Erythroblast (primary cell): ENCODE results near the gene SLFN14.
"Not testable (repeated sequence)": the region's sequence is repeated elsewhere in the genome, so short reads cannot be mapped to it uniquely, and the experiment has no call there.

Source experiments
- DNase-seq, 2 experiments: peaks; one replicate each; lab custom pipeline; 2025; lab: John Stamatoyannopoulos, UW
- GATA1 ChIP-seq: IDR thresholded peaks from 2 replicates; pipeline ENCODE4 v1.6.1; 2011; ENCODE audit warnings: low read depth, mild to moderate bottlenecking, control low read depth, low read length, moderate library complexity
- POLR2A ChIP-seq: IDR thresholded peaks from 2 replicates; pipeline ENCODE4 v1.6.1; 2011; ENCODE audit warnings: mild to moderate bottlenecking, low read length

SLFN14 gene

DNA sequence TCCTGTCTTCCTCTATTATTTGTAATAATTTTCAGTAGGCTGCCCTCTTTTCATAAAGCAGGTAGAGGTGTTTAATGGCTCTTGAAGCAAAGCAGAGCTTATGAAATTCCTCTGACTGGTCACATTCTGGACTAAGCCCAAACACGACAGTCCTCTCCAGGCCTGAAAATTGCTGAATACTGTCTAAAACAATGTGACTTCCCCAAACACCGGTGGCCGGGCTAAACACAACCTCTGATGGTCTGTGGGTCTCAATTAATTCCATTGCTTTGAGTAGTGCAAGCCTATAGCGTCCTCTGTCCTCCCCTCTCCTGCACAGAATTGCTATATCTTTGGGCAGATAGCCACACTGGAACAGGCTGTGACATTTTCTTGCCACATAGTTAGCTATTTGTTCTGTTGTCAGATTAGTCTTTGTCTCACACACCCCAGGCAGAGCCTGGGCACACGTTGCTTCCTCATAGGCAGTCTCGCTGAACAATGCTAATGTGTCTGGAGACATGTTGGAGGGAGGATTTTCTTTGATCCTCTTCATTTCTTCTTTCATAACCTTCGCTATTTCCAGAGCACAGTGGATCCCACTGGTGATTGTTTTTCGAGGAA, 12.3 kb downstream of the SLFN14 start:
- DNase-seq, result no peak

DNA sequence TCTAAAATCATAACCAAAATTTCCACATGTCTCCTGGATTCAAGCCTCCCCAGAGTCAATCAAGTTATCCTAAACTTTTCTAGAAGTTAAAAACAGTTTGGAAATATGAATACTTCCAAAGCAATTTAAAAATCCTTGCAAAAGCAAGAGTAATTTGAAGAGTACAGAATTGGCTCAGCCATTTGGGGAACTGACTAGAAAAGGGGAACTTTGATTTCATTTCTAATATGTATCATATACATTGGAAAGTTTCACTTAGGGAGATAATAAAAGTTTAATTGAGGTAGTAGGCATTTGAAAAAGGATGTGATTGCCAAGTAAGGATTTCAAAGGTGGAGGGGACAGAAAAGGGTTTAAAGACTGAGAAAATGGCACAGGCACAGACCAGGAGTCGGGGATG, 14.1 kb downstream of the SLFN14 start:
- TF ChIP-seq GATA1 (no peak), POLR2A (no peak)
- no peak for DNase-seq

More for the DNA sequence above, 12.3 kb downstream of the SLFN14 start:
- no peak for TF ChIP-seq GATA1
- no peak for TF ChIP-seq POLR2A

DNA sequence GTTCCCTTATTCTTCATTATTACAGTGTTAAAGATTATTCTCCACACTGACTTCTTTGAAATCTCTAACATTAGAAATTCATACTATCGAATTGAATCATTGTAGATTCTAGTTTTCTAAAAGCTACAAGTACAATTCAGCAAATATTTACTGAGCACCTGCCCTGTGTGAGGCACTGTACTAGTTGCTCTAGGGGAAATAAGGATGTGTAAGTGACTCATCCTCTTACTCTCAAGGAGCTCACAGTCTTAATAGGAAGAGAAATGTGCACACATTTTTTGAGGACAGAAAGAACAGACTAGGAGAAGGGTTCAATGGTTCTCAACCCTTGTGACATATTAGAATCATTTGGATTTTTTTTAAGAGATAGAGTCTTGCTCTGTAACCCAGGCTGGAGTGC, 15.5 kb downstream of the SLFN14 start:
- no peak for TF ChIP-seq POLR2A
- TF ChIP-seq GATA1, result no peak
- DNase-seq, result no peak

DNA sequence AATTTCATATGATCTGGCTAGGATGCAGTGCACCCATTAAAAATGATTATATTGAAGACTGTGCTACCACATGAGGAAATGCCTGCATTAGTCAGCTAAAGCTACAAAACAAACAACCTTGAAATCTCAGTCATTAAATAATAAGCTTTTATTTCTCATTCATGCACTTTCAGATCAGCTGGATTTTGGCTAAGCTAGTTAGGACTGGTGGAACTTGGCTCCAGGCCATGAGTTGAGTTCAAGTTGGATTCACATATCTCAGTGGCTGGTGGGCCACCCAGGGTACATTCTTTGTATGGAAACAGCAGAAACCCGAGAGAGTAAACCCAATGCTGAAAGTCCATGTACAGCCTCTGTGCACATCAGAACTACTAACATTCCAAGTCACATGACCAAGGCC, 16.8 kb downstream of the SLFN14 start:
- no peak for DNase-seq
- TF ChIP-seq POLR2A (no peak), GATA1 (no peak)

DNA sequence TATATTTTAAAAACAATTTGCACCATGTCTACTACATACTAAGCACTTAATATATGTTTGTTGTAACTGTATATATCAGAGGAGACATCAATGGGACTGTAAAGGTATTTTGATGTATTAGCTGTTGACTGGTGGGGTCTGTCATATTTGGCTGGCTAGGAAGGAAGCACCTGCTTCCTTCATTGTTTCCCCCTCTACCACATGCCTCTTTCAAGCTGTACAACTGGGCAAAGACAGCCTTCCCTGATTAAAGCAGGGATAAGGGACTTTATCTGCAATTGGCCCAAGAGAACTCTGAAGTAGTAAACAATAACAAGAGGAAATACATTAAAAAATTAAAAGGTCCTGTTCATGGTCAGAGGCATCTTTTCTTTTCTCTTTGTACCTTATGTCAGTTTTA, 17.6 kb downstream of the SLFN14 start:
- TF ChIP-seq GATA1, result no peak
- no peak for TF ChIP-seq POLR2A
- no peak for DNase-seq

DNA sequence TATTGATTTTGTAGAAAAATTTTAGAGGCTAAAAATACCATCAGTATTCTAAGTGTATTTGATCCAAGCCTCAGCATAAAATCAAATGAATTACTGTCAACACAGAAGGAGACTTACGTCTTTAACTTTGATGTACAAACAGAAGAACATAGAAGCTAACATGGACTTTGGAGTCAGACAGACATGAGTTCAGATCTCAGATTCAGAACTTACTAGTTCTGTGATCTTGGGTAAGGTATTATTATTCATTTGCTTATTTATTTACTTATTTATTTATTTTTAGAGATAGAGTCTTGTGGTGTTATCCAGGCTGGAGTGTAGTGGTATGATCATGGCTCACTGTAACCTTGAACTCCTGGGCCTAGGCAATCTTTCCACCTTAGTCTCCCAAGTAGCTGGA, 19.2 kb downstream of the SLFN14 start:
- TF ChIP-seq POLR2A (no peak), GATA1 (no peak)
- DNase-seq, result peak in 1 of 2 experiments; percentile 41

DNA sequence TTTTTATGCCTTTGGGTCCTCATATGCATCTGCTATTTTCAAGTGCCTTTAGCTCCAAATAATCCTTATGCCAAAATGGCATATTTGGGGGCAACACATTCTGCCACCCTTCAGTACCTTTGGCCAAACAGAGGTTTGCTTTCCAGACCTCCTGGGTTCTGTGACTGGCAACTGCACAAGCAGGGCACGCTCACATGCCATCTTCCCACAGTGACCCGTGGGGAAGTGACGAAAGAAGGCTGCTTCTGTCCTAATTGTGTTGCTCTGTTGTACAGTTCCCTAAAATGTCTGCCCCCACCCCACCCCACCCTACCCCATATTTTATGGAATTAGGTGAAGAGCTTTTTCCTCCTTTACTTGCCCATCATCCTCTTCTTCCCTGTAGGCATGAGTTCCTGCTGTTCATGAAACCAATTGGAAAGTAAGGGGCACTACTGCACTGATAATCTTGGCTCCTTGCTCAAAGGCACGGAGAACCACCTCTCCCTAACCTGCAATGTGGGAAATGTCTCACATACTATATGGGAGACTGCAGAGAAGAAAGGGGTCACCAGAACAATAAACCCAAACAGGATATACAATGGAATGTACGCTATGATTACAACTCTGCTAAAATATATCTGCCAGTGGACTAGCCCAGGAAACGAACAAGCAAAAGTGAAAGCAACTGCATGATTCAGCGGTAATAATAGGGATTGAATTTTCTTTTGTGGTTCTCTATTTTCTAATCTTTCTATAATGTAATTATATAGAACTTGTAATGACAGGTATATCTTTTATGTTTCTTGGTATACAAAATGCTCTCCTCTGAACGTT, 19.8 kb downstream of the SLFN14 start:
- DNase-seq, result peak; percentile 71 to 81
- TF ChIP-seq POLR2A (peak; percentile 33), GATA1 (no peak)

DNA sequence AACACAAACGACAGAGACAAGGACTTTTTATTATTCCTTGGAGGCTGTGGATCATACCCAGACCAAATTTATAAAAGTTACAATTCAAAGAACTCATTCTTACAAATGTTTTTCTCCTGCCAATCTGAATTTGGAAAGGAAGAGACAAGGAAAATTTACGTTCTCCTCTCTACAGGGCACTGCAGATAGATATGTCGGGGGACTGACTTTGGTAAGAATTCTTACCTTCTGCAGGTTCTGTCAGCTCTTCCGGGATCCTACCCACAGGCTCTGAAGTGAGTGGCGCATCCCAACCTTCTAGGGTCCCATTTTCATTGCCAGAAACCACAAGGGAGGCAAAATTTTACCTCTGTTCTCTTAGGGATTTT, 21.0 kb downstream of the SLFN14 start:
- TF ChIP-seq POLR2A, result no peak
- no peak for TF ChIP-seq GATA1
- DNase-seq, result no peak

DNA sequence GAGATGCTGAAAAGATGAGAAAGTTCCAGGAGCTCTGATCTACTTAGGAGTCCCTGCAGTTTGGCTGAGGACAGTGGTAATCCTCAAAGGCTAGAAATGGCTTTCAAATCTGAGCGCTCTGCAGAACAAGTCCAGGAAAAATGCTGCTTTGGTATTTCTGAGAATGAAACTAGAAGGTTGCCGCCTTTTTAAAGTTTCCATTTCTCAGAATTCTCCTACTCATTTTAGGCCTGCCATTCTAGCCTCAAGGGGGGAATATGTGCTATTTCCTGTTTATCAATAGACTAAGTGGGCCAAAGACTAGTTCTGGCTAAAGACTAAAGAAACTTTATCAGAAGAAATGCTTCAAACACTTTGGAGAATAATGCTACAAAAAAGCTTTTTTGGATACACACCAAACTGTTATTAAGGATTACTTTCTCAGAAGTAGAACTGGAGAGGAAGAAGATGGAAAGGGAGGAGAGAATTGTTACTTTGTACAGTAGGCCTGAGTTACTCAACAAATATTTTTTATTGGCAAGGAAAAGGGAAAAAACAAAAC, 22.9 kb downstream of the SLFN14 start, which contains the start of gene SLFN12L:
Gene SLFN12L, minus strand, starts transcription at position 78 of the 541 bp plus-strand sequence. CDS start 15,314 bp downstream, outside the sequence.
- no peak for DNase-seq
- TF ChIP-seq POLR2A, result no peak
- no peak for TF ChIP-seq GATA1

DNA sequence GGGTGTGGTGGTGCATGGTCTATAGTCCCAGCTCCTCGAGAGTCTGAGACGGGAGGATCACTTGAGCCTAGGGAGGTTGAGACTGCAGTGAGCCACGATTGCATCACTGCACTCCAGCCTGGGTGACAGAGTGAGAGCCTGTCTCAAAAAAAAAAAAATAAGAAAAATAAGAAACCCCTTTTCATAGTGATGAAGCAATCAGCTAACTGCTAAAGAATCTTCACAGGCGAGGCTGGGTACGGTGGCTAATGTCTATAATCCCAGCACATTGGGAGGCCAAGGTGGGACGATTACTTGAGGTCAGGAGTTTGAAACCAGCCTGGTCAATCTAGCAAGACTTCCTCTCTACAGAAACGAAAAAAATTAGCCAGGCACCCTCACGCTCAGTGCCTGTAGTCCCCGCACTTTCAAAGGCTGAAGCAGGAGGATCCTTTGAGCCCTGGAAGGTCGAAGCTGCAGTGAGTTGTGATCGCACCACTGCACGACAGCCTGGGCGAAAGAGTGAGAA, 23.9 kb downstream of the SLFN14 start:
- TF ChIP-seq GATA1 (no peak), POLR2A (no peak)
- no peak for DNase-seq

DNA sequence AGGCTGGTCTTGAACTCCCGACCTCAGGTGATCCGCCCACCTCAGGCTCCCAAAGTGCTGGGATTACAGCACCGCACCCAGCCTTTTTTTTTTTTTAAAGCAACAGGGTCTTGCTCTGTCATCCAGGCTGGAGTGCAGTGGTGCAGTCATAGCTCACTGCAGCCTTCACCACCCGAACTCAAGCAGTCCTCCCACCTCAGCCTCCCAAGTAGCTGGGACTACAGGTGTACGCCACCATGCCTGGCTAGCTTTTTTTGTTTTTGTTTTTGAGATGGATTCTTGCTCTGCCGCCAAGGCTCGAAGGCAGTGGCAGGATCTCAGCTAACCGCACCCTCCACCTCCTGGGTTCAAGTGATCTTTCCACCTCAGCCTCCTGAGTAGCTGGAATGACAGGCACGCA, 25.2 kb downstream of the SLFN14 start:
- not testable (repeated sequence) for DNase-seq

DNA sequence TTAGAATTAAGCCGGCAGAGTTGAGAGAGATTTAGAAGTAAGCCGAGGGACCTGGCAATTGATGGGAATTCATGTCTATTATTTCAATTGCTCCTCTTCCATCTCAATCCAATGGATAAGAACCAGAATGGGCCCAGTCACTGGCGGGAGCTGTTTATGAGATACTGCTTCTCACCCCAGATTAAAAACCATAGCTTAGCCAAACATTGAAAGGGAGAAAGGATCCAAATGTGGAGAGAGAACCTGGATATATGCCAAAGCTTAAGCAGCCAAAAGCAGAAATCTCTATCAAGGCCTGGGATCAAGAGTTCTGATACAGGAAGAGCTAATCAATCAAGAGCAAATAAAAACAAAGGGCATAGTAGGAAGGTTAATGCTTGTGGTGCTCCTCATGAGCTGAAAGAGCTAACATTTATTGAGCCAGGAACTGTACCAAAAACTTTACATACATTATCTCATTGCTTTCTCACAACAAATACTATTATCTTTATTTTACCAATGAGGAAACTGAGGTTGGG, 26.0 kb downstream of the SLFN14 start:
- no peak for TF ChIP-seq GATA1
- no peak for TF ChIP-seq POLR2A
- no peak for DNase-seq

DNA sequence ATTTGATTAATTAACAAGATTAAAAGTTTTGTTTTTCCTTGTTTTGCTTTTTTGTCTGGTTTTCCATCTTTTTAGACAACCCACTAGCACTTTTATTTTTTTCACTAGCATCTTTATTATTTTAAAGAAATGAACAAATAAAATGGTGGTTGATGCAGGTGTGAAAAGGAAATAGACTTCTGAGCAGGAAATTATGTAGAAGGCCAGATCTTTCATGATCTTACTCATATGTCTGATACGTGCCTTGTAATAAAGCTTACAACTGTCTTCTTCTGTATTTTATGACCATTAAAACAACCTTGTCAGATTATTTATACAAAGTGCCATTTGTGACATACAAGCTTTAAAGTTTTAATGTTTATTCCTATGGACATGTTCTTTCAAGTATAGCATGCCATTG, 29.5 kb downstream of the SLFN14 start:
- DNase-seq, result no peak

DNA sequence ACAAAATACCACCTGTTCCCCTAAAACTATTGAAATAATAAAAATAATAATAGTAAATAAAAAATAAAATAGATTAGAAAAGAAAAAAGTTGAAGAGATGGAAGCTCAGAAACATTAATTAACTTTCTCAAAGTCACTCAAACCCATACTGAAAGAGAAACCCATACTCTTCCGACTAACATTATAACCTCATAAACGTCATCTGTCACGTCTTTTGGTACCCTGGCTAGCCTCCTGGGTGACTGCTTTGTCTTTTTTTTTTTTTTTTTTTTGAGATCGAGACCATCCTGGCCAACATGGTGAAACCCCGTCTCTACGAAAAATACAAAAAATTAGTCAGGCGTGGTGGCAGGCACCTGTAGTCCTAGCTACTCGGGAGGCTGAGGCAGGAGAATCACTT, 30.8 kb downstream of the SLFN14 start:
- TF ChIP-seq POLR2A (no peak), GATA1 (no peak)
- no peak for DNase-seq

More for the DNA sequence above, 29.5 kb downstream of the SLFN14 start:
- TF ChIP-seq GATA1, result no peak
- TF ChIP-seq POLR2A, result no peak

DNA sequence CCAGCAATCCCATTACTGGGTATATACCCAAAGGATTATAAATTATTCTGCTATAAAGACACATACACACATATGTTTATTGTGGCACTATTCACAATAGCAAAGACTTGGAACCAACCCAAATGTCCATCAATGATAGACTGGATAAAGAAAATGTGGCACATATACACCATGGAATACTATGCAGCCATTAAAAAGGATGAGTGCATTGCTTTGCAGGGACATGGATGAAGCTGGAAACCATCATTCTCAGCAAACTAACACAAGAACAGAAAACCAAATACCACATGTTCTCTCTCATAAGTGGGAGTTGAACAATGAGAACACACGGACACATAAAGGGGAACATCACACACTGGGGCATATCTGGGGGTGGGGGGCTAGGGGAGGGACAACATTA, 31.3 kb downstream of the SLFN14 start:
- DNase-seq, result not testable (repeated sequence)
